Ectodermal cell (in vitro differentiated cells): ENCODE results near the gene COPG2.
"Not testable (repeated sequence)": the region's sequence is repeated elsewhere in the genome, so short reads cannot be mapped to it uniquely, and the experiment has no call there.

Experiments used
- H3K27ac ChIP-seq: 2 replicates; pipeline ENCODE4 v1.7.0; 2013; ENCODE audit warnings: mild to moderate bottlenecking, low read depth, low read length; ENCODE audit not compliant: insufficient read depth, poor library complexity, severe bottlenecking
- H3K27me3 ChIP-seq: 2 replicates; pipeline ENCODE4 v1.7.0; 2013; ENCODE audit warnings: mild to moderate bottlenecking, low read length; ENCODE audit not compliant: insufficient read depth, control insufficient read depth, poor library complexity, severe bottlenecking
- H3K36me3 ChIP-seq: one replicate; pipeline ENCODE4 v1.7.0; 2013; ENCODE audit warnings: low read length; ENCODE audit not compliant: control insufficient read depth, insufficient read depth
- H3K4me1 ChIP-seq: one replicate; pipeline ENCODE4 v1.7.0; 2013; ENCODE audit warnings: low read length; ENCODE audit not compliant: control insufficient read depth, insufficient read depth
- H3K4me3 ChIP-seq: 2 replicates; pipeline ENCODE4 v1.7.0; 2013; ENCODE audit warnings: low read depth, low read length, control low read depth; ENCODE audit not compliant: insufficient read depth
- H3K9me3 ChIP-seq: 2 replicates; pipeline ENCODE4 v1.7.0; 2013; ENCODE audit warnings: mild to moderate bottlenecking, low read length, moderate library complexity; ENCODE audit not compliant: control insufficient read depth
- WGBS, 2 experiments: methylation state at CpG; one replicate each; pipeline ENCODE4 v1.1.7; 2013; ENCODE audit warnings: missing lambda C conversion rate in 2 of 2; 5-methylcytosine and 5-hydroxymethylcytosine counted together

Gene COPG2

GRCh38 chr7:130515315-130516040 is 153.1 kb downstream of the COPG2 start:
- Histone ChIP-seq H3K27ac (no peak overlapping the region), H3K9me3 (no peaks in the 10 kb centered on the region), H3K27me3 (no peaks in the 10 kb centered on the region), H3K36me3 (no peaks in the 10 kb centered on the region), H3K4me3 (no peak overlapping the region), H3K4me1 (peaks cover 3% of the 10 kb centered on the region)
- WGBS, 2 experiments: 84 to 91% methylated on average over 3 of the region's 3 CpGs

- Histone ChIP-seq H3K27ac (no peak overlapping the region), H3K9me3 (no peaks in the 10 kb centered on the region), H3K4me3 (no peak overlapping the region), H3K4me1 (peaks cover 3% of the 10 kb centered on the region), H3K36me3 (peaks cover 10% of the 10 kb centered on the region), H3K27me3 (no peaks in the 10 kb centered on the region)
- WGBS, 2 experiments: 96 to 100% methylated on average over 1 of the region's 1 CpG
These were observed 155.1 kb downstream of the COPG2 start for GRCh38 chr7:130513447-130513846.

GRCh38 chr7:130512038-130512437 is 156.5 kb downstream of the COPG2 start:
- WGBS, 2 experiments: 89 to 91% methylated on average over 3 of the region's 3 CpGs
- H3K36me3 ChIP-seq: peaks cover 10% of the 10 kb centered on the region
- H3K4me1 ChIP-seq, H3K9me3 ChIP-seq, H3K4me3 ChIP-seq, H3K27ac ChIP-seq, H3K27me3 ChIP-seq: not testable (repeated sequence)

GRCh38 chr7:130506358-130506757 is 162.2 kb downstream of the COPG2 start:
- peaks cover 38% of the 10 kb centered on the region for H3K36me3 ChIP-seq
- WGBS, 2 experiments: 93 to 96% methylated on average over 3 of the region's 3 CpGs
- no peaks in the 10 kb centered on the region for H3K27me3 ChIP-seq
- no peaks in the 10 kb centered on the region for H3K4me1 ChIP-seq
- H3K9me3 ChIP-seq: no peaks in the 10 kb centered on the region
- no peak overlapping the region for H3K27ac ChIP-seq
- H3K4me3 ChIP-seq: no peak overlapping the region

- H3K27me3 ChIP-seq: no peaks in the 10 kb centered on the region
- H3K36me3 ChIP-seq: peaks cover 42% of the 10 kb centered on the region
- no peaks in the 10 kb centered on the region for H3K9me3 ChIP-seq
- no peak overlapping the region for H3K4me3 ChIP-seq
- no peaks in the 10 kb centered on the region for H3K4me1 ChIP-seq
- no peak overlapping the region for H3K27ac ChIP-seq
These were observed 162.8 kb downstream of the COPG2 start for GRCh38 chr7:130505753-130506152.

- Histone ChIP-seq H3K27ac (no peak overlapping the region), H3K27me3 (no peaks in the 10 kb centered on the region), H3K4me1 (no peaks in the 10 kb centered on the region), H3K36me3 (peaks cover 51% of the 10 kb centered on the region), H3K4me3 (no peak overlapping the region), H3K9me3 (no peaks in the 10 kb centered on the region)
- 86 to 93% methylated on average over 1 of the region's 2 CpGs for WGBS, 2 experiments
These were observed 167.6 kb downstream of the COPG2 start for GRCh38 chr7:130500910-130501309.

DNA sequence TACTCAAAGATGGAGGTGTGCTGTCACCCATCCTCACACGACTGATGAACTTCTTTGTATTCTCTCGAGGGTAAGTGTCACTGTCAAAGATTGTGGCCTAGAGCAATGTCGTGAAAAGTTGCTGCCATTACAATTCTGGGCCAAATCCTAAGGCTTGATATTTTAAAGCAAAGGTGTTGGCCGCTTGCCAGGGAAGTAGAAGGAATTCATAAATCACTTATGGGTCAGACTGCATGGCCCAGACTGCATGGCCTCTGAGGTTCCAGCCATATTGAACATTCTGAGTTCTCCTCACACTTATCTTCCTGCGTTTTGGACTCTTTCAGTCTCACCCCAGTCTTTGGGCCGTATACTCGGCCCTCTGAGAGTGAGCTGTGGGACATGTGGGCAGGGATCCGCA is 168.1 kb downstream of the COPG2 start:
- H3K4me3 ChIP-seq: no peak overlapping the region
- peaks cover 47% of the 10 kb centered on the region for H3K36me3 ChIP-seq
- H3K4me1 ChIP-seq: no peaks in the 10 kb centered on the region
- 94 to 95% methylated on average over 8 of the region's 8 CpGs for WGBS, 2 experiments
- H3K27ac ChIP-seq: no peak overlapping the region
- H3K27me3 ChIP-seq: no peaks in the 10 kb centered on the region
- no peaks in the 10 kb centered on the region for H3K9me3 ChIP-seq

DNA sequence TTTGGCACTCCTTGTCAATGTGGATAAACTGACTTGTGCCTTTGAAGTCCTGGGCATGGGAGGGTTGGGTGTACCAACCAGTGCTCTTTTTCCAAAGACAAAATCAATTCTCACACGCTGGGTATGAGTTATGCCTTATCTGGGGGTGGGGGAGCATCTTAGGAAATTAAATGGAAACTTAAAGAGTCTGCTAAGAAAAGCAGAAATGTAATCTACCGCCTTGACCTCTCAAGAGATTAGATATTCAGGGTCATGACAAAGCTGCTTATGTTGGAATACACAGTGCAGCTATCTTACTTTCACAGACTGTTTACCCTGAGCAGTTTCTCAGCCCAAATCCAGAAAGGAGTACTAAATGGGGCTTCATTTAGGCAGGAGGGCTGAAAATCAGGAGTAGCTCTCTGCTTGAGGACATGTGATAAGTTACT is 174.1 kb downstream of the COPG2 start:
- Histone ChIP-seq H3K4me3 (peak overlapping the region; percentile 63), H3K9me3 (no peaks in the 10 kb centered on the region), H3K36me3 (peaks cover 7% of the 10 kb centered on the region), H3K4me1 (peaks cover 3% of the 10 kb centered on the region), H3K27me3 (no peaks in the 10 kb centered on the region), H3K27ac (no peak overlapping the region)
- 94 to 100% methylated on average over 2 of the region's 2 CpGs for WGBS, 2 experiments

GRCh38 chr7:130493275-130493873 is 175.2 kb downstream of the COPG2 start:
- Histone ChIP-seq H3K4me3 (peak overlapping the region; percentile 63), H3K4me1 (peaks cover 7% of the 10 kb centered on the region), H3K36me3 (no peaks in the 10 kb centered on the region), H3K9me3 (no peaks in the 10 kb centered on the region), H3K27me3 (no peaks in the 10 kb centered on the region), H3K27ac (no peak overlapping the region)
- WGBS, 2 experiments: 48% methylated on average over 13 of the region's 13 CpGs

- WGBS, 2 experiments: 52 to 57% methylated on average over 50 of the region's 50 CpGs
- Histone ChIP-seq H3K4me1 (peaks cover 7% of the 10 kb centered on the region), H3K4me3 (peak overlapping the region; percentile 63), H3K36me3 (no peaks in the 10 kb centered on the region), H3K27me3 (no peaks in the 10 kb centered on the region), H3K27ac (no peak overlapping the region), H3K9me3 (no peaks in the 10 kb centered on the region)
These were observed 175.8 kb downstream of the COPG2 start for GRCh38 chr7:130492523-130493274.
